ENCODE results near the gene CBY1.

Gene CBY1

GRCh38 chr22:38649841-38650522 lies 6.5 kb upstream of the CBY1 start:
- DNase-seq (ENCODE audit: low read depth in 2 of 2) = no peak

DNA sequence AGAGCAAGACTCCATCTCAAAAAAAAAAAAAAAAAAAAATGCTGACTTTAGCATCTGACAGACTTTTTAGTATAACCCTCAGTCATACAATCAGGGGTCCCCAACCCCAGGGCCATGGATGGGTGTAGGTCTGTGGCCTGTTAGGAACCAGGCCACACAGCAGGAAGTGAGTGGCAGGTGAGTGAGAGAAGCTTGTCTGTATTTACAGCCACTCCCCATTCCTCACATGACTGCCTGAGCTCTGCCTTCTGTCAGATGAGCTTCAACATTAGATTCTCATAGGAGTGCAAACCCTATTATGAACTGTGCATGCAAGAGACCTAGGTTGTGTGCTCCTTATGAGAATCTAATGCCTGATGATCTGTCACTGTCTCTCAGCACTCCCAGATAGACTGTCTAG lies 3.6 kb upstream of the CBY1 start:
- no peak for DNase-seq (ENCODE audit: low read depth in 2 of 2)

- no peak for DNase-seq (ENCODE audit: low read depth in 2 of 2)
Observed at GRCh38 chr22:38653741-38654140, 2.7 kb upstream of the CBY1 start.

DNA sequence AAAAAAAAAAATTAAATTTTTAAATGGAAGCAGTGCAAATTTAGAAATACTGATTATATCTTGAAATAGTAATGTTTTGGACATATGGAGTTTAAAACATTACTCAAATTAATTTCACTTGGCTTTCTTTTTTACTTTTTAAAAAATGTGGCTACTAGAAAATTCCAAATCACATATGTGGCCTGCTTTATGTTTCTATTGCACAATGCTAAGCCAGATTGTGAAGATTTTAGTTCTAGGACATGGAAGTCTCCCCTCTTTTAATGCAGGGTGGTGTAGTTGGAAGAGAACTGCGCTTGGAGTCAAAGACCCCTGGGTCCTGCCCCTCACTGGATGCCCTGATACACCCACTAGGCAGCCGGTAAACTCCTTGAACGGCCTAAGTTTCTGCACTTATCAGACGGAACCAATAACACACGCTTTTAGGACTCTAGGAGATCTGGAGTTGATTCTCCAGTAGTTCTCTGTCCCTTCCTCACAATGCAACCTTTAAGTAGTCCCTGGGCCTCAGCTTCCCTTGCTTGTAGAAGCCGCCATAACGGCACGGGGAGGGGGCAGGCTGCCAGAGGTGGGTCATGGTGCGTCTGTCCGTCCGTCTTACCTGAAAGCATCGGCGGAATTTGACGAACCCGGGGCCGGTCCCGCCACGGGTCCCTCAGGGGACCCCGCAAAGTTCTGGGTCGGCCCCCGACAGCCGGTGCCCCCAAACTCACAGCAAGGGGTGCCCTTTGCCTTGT lies 751 bp upstream of the CBY1 start:
- no peak for DNase-seq (ENCODE audit: low read depth in 2 of 2)

- no peak for DNase-seq (ENCODE audit: low read depth in 2 of 2)
Observed at GRCh38 chr22:38657045-38657909, 839 bp downstream of the CBY1 start.

GRCh38 chr22:38674888-38675287 lies 18.4 kb downstream of the CBY1 start:
- no peak for DNase-seq (ENCODE audit: low read depth in 2 of 2)

DNA sequence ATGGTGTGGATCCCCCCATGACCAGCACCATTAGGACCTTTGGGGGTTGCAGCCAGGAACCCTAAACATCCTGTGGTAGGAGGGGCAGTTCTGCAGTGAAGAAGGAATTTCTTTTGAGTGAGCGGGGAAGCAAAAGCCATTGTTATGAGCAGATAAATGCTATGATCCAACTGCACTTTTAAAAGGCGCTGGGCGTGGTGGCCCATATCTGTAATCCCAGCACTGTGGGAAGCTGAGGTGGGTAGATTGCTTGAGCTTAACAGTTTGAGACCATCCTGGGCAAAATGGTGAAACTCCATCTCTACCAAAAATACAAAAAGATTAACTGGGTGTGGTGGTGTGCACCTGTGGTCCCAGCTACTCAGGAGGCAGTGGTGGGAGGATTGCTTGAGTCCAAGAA lies 19.4 kb downstream of the CBY1 start:
- no peak for DNase-seq (ENCODE audit: low read depth in 2 of 2)

DNA sequence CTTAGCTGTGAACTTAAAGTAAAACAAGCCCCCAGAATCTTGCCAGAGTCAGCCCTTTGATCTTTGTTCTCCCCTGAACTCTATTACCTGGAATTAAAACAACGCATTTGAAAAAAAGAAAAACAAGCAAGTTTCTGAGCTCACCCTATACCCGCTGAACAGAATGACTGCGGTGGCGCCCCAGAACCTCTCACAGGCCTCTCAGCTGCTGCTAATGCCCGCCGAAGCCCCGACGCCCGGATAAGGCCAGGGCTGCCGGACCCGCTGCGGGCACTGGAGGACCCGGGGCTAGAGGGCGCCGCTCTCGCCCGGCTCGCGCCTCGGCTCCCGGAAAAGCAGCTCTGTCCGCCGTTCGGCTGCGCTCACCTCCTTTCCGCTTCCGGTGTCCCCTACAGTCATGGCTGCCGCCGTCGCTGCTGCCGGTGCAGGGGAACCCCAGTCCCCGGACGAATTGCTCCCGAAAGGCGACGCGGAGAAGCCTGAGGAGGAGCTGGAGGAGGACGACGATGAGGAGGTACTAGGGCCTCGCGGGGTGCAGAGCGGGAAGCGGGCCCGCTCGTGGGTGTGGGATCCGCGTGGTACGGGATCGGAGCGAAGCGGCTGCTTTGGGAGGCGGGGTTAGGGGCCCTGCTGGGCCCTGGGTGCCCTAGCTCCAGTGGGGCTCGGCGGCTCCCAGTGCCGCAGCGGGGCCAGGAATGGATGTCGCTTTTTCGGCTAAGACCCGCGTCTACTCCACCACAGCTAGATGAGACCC lies 25.3 kb downstream of the CBY1 start, which contains the start of gene TOMM22:
TOMM22 (plus strand) TSS at position 376 of the 754 bp plus-strand sequence; CDS start at position 398, 22 bp downstream.
- peak; percentile 41 to 52 for DNase-seq (ENCODE audit: low read depth in 2 of 2)

GRCh38 chr22:38684895-38685294 lies 28.5 kb downstream of the CBY1 start:
- no peak for DNase-seq (ENCODE audit: low read depth in 2 of 2)

GRCh38 chr22:38685761-38686160 lies 29.3 kb downstream of the CBY1 start:
- DNase-seq (ENCODE audit: low read depth in 2 of 2) = no peak

DNA sequence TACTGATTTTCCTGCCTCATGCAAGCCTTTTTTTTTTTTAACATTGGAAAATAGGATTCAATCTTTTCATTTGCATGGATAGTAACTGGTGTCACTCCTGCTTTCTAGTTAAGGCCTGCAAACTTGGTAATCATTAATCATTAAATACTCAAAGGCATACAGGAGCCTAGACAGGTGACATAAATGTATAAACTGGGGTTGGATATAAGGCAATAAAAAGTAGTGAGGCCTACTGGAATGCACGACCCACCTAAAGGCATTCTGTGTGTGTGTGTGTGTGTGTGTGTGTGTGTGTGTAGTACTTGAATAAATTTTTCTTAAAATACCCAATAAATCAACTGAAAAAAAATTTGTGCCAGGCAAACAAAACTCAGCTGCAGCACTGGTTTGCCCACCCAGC lies 33.2 kb downstream of the CBY1 start:
- DNase-seq (ENCODE audit: low read depth in 2 of 2) = no peak

- no peak for DNase-seq (ENCODE audit: low read depth in 2 of 2)
Observed at GRCh38 chr22:38694049-38694448, 37.6 kb downstream of the CBY1 start.

- no peak for DNase-seq (ENCODE audit: low read depth in 2 of 2)
Observed at GRCh38 chr22:38694940-38695339, 38.5 kb downstream of the CBY1 start.

DNA sequence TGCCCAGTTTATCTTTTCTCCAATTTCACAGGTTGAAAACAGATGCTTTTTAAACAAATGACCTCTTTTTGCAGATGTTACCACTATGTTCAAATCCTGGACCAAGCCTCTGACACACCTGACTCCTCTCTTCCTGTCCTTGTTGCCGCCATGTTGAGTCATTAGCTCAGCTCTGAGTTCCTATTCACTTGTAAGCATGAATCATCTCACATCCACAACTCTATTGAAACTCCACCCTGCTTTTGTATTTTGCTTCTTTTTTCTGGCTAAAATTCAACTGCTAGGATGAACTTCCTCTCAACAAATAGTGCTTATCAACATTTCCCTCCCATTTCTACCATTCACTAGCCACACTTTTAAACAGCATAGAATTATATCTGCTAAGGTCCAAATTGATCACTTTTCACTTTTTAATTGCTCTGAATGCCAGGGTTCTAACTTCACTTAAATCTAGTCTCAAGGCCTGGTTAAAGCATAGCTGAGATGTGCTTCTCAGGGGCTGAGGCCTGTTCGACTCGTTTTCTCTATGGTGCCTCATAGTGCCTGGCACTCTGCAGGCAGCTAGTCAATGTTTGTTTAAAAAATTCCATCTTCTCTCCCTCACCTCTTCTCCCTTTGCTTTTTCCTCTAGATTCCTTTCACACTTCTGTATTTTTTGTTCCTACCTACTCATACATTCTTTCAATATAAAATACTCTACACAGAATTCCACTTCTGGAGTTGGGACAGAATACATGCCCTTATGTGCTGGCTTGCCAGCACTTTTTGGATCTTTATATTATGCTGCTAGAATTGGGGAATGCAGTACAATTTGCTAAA lies 40.4 kb downstream of the CBY1 start:
- no peak for DNase-seq (ENCODE audit: low read depth in 2 of 2)

- no peak for DNase-seq (ENCODE audit: low read depth in 2 of 2)
Observed at GRCh38 chr22:38697425-38698089, 41.1 kb downstream of the CBY1 start.

GRCh38 chr22:38698407-38699094 lies 42.1 kb downstream of the CBY1 start:
- no peak for DNase-seq (ENCODE audit: low read depth in 2 of 2)

- no peak for DNase-seq (ENCODE audit: low read depth in 2 of 2)
Observed at GRCh38 chr22:38699143-38699542, 42.7 kb downstream of the CBY1 start.

DNA sequence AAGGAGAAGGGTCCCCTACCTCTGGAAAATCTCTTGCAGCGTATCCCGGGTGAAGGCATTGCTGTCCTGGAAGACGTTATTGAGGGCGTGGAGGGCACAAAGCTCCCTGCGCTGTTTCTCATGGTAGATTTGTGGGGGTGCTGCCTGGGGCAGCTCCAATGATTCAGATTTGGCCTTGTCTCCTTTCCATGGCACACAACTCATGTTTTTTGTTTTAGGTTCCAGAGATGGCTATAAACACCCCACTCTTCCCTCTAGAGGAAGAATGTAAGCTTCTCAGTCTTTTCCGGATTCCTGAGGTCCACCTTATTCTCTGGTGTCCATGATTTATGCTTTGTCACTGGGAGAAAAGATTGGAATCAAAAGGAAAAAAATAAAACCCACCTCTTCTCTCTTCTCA lies 43.3 kb downstream of the CBY1 start:
- no peak for DNase-seq (ENCODE audit: low read depth in 2 of 2)

GRCh38 chr22:38700270-38700788 lies 43.9 kb downstream of the CBY1 start:
- DNase-seq (ENCODE audit: low read depth in 2 of 2) = no peak
